ENCODE measurements around the gene GRM6.

The GRM6 gene

DNA sequence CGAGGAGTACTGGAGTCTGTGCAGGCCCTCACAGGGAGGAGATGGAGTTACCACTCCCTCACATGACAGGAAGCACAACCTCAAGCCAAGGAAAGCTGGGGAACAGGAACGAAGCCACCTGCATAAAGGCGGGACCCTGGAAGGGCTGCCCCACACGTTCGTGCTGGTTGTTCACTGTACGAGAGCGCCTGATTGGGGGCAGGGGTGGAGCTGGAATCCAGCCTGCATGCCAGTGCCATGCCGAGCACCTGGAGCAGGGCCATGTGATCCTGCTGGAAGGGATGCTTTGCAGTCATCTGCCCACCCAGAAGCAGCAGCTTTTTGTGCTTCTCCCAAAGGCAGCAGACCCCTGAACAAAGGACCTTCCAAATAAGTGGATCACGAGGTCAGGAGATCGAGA lies 11.4 kb downstream of the GRM6 start:
- no peak for DNase-seq

DNA sequence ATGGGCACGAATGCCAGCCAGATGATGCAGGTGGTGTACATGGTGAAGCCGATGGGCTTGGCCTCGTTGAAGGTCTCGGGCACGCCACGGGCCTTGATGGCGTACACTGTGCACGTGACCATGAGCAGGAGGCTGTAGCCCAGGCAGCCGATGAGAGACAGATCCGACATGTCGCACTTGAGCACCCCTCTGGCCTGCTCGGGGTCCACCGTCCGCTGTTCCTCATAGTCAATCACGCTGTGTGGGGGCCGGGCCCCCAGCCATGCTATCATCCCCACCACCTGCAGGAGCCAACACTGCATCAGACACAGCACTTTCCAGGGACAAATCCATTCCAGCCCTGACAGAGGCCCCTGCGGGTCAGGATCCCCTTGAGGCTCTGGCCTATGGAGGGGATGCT lies 12.2 kb downstream of the GRM6 start:
- DNase-seq: no peak

DNA sequence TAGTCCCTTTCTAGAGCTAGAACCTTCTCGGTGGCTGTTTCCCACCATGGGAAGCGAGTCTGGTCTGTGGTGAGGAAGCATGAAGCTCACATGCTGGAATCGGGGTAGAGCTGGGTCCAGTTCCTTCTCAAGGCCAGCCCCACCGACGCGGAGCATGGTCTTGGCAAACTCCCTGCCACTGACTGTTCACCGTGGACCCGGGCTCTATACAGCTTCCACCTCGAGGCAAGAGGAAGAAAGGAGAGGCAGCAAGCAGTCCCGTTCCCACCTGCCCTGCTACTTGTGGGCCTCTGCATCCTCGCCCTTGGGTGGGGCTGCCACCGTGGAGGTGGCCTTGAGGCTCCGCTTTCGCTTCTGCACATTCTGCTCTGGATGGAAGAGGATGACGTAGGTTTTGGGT lies 13.7 kb downstream of the GRM6 start:
- DNase-seq: no peak

DNA sequence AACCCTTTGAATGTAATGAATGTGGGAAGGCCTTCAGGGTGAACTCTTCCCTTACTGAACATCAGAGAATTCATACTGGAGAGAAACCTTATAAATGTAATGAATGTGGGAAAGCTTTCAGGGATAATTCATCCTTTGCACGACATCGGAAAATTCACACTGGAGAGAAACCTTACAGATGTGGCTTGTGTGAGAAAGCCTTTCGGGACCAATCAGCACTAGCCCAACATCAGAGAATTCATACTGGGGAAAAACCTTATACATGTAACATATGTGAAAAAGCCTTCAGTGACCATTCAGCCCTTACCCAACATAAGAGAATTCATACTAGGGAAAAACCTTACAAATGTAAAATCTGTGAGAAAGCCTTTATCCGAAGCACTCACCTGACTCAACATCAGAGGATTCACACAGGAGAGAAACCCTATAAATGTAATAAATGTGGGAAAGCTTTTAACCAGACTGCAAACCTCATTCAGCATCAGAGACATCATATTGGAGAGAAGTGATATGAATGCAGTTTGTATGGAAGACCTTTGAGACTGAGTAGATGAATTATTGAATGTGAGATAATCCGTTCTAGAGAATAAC lies 29.6 kb downstream of the GRM6 start:
- no peak for DNase-seq

DNA sequence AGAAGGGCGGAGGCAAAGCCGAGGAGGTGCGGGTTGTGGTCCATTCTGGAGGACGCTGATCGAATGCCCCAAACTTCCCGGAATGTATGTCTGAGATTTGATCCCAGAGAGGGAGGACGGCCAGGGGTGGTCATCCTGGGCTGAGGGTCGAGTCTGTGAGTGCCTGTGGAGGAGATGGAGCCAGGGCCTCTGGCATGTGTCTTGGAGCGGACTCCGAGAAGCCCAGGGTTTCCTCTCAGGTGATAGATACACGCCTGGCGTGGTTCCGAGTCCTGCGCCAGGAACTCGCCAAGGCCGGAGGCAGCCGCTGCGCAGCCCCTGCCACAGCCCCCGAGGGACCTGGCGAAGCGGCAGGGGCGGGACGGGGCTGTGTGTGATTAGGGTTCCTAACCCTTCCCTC lies 53.8 kb downstream of the GRM6 start:
- no peak for DNase-seq

DNA sequence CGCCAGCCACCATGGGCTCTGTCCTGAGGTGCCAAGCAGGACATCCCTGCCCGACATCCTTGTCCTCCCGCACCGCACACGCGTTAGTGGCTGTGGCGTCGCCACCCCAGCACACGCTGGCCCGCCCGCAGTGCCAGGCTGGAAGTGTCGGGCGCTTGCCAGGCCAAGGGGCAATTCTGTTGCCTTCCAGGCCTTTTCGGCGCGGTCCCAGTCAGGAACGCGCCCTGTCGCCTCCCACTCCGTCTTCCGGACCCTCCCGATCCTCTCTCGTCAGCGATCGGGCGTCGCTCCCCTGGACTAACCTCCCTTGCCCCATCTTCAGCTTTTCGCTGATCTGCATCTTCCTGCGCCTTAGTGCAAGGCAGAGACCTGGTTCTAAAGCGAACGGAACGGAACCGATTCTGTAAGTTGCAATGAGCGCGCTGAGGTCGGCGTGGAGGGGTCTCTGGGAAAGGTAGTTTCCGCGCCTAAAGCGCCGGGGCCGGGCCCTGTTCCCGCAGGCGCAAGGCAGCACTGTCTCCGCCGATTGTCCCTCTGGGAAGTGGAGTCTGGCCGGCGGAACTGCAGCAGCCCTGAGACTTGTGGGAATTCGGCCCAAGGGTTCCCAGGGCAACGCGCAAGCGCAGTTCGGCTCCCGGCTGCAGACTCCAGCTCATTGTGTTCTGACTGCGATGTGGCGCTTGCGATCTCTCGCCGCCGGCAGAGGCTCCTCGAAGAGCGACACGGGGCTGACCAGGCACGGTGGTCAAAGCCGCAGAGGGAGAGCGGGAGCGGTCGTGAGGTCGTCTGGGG lies 54.4 kb downstream of the GRM6 start, which contains the start of gene ZNF454:
TSS of gene ZNF454 (plus strand) at position 630 of the 792 bp plus-strand sequence. CDS start 1,594 bp downstream, outside the sequence.
- DNase-seq: no peak

DNA sequence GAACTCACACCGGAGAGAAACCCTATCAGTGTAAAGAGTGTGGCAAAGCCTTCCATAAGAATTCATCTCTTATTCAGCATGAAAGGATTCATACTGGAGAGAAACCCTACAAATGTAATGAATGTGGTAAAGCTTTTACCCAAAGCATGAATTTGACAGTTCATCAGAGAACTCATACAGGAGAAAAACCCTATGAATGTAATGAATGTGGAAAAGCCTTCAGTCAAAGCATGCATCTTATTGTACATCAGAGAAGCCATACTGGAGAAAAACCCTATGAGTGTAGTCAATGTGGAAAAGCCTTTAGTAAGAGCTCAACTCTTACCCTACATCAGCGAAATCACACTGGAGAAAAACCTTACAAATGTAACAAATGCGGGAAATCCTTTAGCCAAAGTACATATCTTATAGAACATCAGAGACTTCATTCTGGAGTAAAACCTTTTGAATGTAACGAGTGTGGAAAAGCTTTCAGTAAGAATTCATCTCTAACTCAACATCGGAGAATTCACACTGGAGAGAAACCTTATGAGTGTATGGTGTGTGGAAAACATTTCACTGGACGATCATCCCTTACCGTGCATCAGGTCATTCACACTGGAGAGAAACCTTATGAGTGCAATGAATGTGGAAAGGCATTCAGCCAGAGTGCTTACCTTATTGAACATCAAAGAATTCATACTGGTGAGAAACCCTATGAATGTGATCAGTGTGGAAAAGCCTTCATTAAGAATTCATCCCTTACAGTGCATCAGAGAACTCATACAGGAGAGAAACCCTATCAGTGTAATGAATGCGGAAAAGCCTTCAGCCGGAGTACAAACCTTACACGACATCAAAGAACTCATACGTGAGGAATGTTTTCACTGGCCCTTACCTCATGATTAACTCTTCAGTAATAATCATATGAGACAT lies 63.0 kb downstream of the GRM6 start:
- DNase-seq: peak in 1 of 3 donors; percentile 7

Measured in suppressor macrophage treated with lipopolysaccharide for 1 hour (primary cell).